ENCODE data around the gene ADH1A.

DNA sequence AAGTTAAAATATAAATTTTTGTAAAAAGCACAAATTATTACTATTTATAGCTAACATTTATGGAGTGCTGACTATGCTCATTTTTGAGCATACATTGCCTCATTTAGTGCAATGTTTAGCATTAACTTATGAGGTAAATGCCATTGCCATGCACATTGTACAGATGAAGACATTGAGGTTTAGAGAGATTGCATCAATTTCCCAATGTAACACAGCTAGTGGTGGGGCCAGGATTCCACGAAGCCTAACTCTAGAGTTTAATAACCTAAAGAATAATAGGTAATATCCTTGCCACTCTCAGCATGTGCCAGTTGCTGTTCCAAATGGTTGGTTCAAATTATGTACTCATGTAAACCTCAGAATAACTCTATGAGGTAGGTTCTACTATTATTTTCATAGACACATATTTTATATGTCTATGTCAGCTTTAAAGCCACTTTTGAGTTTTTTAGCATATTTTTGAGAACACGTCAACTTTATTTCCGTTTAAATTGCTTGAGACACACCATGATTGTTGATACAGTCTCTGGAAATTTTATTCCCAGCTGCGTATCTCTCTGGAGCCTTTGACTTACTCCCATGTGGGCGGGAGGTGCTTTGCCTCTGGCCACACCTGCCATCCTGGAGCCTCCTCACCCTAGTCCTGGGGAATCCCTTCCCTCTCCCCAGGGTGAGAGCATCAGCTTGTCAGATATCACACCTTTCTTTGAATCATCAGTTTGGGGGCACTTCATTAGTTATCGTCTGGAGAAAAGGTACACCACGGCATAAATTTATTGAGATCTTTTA lies 10.8 kb upstream of the ADH1A start:
- TF ChIP-seq KDM5B (CRISPR knock-in tag; IDR thresholded peaks at IDR 0.05; ENCODE audit: borderline replicate concordance) (no peak), POLR2AphosphoS5 (IDR thresholded peaks at IDR 0.05; ENCODE audit: low read depth, low read length) (no peak), CTCF (CRISPR knock-in tag; IDR thresholded peaks at IDR 0.05) (no peak)

Data from HepG2 (cell line).